Mammary epithelial cell (primary cell): ENCODE measurements around the gene TPP1.

Experiments used
- EZH2 ChIP-seq: IDR thresholded peaks from 2 replicates; pipeline ENCODE4 v1.6.1; 2012; ENCODE audit warnings: low read length, inconsistent platforms, borderline replicate concordance
- TF ChIP-seq, protein P1 (sequence below), 2 donors: IDR thresholded peaks in 1 of 2; conservative IDR thresholded peaks in 1 of 2; 2 replicates each; pipeline ENCODE4 v1.5.1; 2011 to 2012; ENCODE audit warnings: inconsistent platforms in 2 of 2, low read length in 2 of 2, mild to moderate bottlenecking in 2 of 2, control low read depth in 1 of 2, low read depth in 1 of 2; ENCODE audit not compliant: insufficient read depth in 1 of 2; ENCODE audit errors: extremely low read depth in 1 of 2

DNA sequence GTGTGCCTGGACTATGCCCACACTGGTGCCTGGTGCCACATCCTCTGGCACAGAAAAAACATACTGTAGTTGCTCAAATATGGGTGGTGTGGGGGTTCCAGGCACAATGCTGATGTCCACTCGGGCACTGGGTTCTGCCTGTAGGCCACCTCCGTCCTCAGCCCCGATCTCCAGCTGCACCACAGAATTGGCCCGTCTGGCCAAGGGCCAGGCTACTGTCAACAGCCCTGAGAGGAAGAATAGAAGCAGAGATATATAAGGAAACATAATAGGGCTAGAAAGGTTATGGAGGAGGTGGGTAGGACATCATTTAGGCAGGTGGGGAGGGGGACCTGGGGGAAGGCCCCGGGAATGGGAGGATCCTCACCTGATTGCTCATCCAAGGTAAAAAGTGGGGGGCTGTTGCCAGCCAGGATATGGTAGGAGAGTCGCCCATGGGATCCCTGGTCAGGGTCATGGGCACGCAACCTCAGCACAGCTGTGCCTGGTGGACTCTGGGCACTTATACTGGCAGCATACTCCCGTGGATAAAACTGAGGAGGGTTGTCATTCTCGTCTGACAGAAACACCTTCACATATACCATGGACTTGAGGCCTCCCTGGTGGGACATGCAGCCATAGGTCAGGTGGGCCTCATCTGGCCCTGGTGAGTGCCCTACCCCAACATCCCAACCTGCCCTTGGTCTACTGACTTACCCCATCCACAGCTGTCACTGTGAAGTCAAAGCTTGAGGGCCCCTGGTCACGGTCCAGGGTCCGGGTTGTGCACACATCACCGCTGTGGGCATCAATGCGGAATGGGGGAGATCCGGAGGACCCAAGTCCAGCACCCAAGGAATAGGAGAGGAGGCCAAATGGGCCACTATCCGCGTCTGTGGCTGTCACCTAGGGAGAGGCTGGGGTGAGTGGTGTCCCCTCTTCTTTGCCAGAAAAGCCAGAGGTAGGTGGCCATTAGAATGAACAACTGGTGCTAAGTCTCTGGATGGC is 14.5 kb upstream of the TPP1 start:
- TF ChIP-seq, protein P1, sequence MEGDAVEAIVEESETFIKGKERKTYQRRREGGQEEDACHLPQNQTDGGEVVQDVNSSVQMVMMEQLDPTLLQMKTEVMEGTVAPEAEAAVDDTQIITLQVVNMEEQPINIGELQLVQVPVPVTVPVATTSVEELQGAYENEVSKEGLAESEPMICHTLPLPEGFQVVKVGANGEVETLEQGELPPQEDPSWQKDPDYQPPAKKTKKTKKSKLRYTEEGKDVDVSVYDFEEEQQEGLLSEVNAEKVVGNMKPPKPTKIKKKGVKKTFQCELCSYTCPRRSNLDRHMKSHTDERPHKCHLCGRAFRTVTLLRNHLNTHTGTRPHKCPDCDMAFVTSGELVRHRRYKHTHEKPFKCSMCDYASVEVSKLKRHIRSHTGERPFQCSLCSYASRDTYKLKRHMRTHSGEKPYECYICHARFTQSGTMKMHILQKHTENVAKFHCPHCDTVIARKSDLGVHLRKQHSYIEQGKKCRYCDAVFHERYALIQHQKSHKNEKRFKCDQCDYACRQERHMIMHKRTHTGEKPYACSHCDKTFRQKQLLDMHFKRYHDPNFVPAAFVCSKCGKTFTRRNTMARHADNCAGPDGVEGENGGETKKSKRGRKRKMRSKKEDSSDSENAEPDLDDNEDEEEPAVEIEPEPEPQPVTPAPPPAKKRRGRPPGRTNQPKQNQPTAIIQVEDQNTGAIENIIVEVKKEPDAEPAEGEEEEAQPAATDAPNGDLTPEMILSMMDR (conservative IDR thresholded peaks at IDR 0.05 in 1 of 2, IDR thresholded peaks at IDR 0.05 in 1 of 2; ENCODE audit: extremely low read depth in 1 of 2, insufficient read depth in 1 of 2, low read depth in 1 of 2, low read length in 2 of 2): no peak
- no peak for TF ChIP-seq EZH2
